Measurements from ENCODE around the gene CPA5. TPM values are rescaled to one million over a fixed set of nuclear protein-coding genes. Genes with fewer than 3 reads are reported as not detected.

Gene CPA5
- total and polyA plus RNA-seq, 9 of the 15 experiments (the other 6 are each of a cell fraction or from before 2014, with no cell fraction given): 0.13 to 2.4 (median 0.91) TPM

GRCh38 chr7:130304878-130305277 lies 39.7 kb upstream of the CPA5 start:
- no peak overlapping the region for H3K9ac ChIP-seq (ENCODE audit: insufficient read depth in 1 of 2, low read depth in 2 of 2, low read length in 2 of 2)
- no peak for FAIRE-seq
- no peaks in the 10 kb centered on the region for H3K36me3 ChIP-seq (ENCODE audit: control insufficient read depth, insufficient read depth, low read length)
- DNase-seq (ENCODE audit: extremely low read depth in 1 of 4, low spot score in 3 of 4): no peak
- no peak overlapping the region for H2AFZ ChIP-seq (ENCODE audit: low read depth, low read length)
- H3K4me3 ChIP-seq: no peak overlapping the region
- TF ChIP-seq CBX8 (IDR thresholded peaks at IDR 0.05; ENCODE audit: borderline replicate concordance, extremely low read depth, low read depth, low read length, poor library complexity, severe bottlenecking): peak; percentile 36
- TF ChIP-seq ZNF583 (CRISPR knock-in tag; IDR thresholded peaks at IDR 0.05): no peak
- TF ChIP-seq TRIM25 (IDR thresholded peaks at IDR 0.05; ENCODE audit: borderline replicate concordance): no peak
- TF ChIP-seq RBM25 (IDR thresholded peaks at IDR 0.05; ENCODE audit: low read depth, low read length, severe bottlenecking): no peak
- TF ChIP-seq SP2 (IDR thresholded peaks at IDR 0.05; ENCODE audit: extremely low read depth, low read depth, low read length, poor library complexity, severe bottlenecking): no peak
- no peak for TF ChIP-seq ZC3H8 (IDR thresholded peaks at IDR 0.05)
- ATAC-seq: no peak
- WGBS (ENCODE audit: insufficient coverage, low coverage, missing lambda C conversion rate): 3% methylated on average over 3 of the region's 3 CpGs
- no peaks in the 10 kb centered on the region for H3K9me1 ChIP-seq (ENCODE audit: control insufficient read depth, insufficient read depth, low read length)
- in situ Hi-C loops (cut with MboI) (no loop called here), intact Hi-C loops (cut with micrococcal nuclease) (loop anchor here (5.0 kb wide), 1 partner anchor 233 kb away; the partner anchor contains the start of gene KLHDC10)
- H4K20me1 ChIP-seq (replicated peaks; ENCODE audit: control insufficient read depth, insufficient read depth, low read length): no peaks in the 10 kb centered on the region
- H3K79me2 ChIP-seq (ENCODE audit: control insufficient read depth, insufficient read depth, low read length): no peaks in the 10 kb centered on the region
- no TSS peak for BruUV-seq (replicated peaks)
- POLR2A ChIA-PET: interaction anchor here (0.7 to 0.9 kb wide), 4 partner anchors 10 to 115 kb away, joined by 3 to 7 read pairs (median 4); no protein-coding TSS in a partner anchor
- CTCF ChIA-PET (ENCODE audit: low intra/inter-chr PET ratio): no interaction called here
- no peak overlapping the region for H3K27ac ChIP-seq (ENCODE audit: extremely low read depth, low read depth, low read length)
- H3K9me3 ChIP-seq (replicated peaks; ENCODE audit: control insufficient read depth, insufficient read depth, low read depth, low read length): no peaks in the 10 kb centered on the region
- H3K4me1 ChIP-seq (replicated peaks in 1 of 2; ENCODE audit: control insufficient read depth in 2 of 2, insufficient read depth in 2 of 2, low read length in 2 of 2): peaks cover 0 to 2% of the 10 kb centered on the region in 2 experiments; a peak in 1 of 5 replicates
- peaks cover 74 to 77% of the 10 kb centered on the region in 2 experiments for H3K27me3 ChIP-seq (ENCODE audit: control insufficient read depth in 2 of 2, insufficient read depth in 2 of 2, low read length in 2 of 2)
- H3K4me2 ChIP-seq (ENCODE audit: insufficient read depth, low read length): no peak overlapping the region

All from K562 (cell line).